ENCODE results near the gene IL22. TPM values are rescaled to one million over a fixed set of nuclear protein-coding genes. Genes with fewer than 3 reads are reported as not detected.
A peak's percentile ranks its signal among the peaks of the same experiment; 100 is the strongest.

Gene IL22
- total RNA-seq, 2 donors from 2014 or later: not detected

GRCh38 chr12:68239309-68239982, 14.0 kb downstream of the IL22 start:
- no peaks in the 10 kb centered on the region for H3K27me3 ChIP-seq (replicated peaks; ENCODE audit: insufficient read depth)
- intact Hi-C loops (cut with DNase I): loop anchor here (5.0 kb wide), 1 partner anchor 78 kb away; no protein-coding TSS in a partner anchor
- no peak overlapping the region for H3K4me3 ChIP-seq
- no peak for TF ChIP-seq POLR2A (IDR thresholded peaks at IDR 0.05)
- no peak for TF ChIP-seq CTCF (IDR thresholded peaks at IDR 0.05)
- no peak for TF ChIP-seq POLR2AphosphoS5 (IDR thresholded peaks at IDR 0.05)
- H3K9me3 ChIP-seq: no peaks in the 10 kb centered on the region
- WGBS: 71% methylated on average over 6 of the region's 6 CpGs
- no peaks in the 10 kb centered on the region for H3K4me1 ChIP-seq (replicated peaks)
- no peak for DNase-seq (ENCODE audit: low spot score)
- no peaks in the 10 kb centered on the region for H3K36me3 ChIP-seq
- no peak overlapping the region for H3K27ac ChIP-seq

- no peaks in the 10 kb centered on the region for H3K36me3 ChIP-seq
- no peaks in the 10 kb centered on the region for H3K9me3 ChIP-seq
- no peak overlapping the region for H3K4me3 ChIP-seq
- no peaks in the 10 kb centered on the region for H3K4me1 ChIP-seq (replicated peaks)
- no peak overlapping the region for H3K27ac ChIP-seq
- no peak for DNase-seq (ENCODE audit: low spot score)
- TF ChIP-seq POLR2AphosphoS5 (IDR thresholded peaks at IDR 0.05) (no peak), CTCF (IDR thresholded peaks at IDR 0.05) (no peak), POLR2A (IDR thresholded peaks at IDR 0.05) (no peak)
- intact Hi-C loops (cut with DNase I): loop anchor here (5.0 kb wide), 1 partner anchor 80 kb away; no protein-coding TSS in a partner anchor
- no peaks in the 10 kb centered on the region for H3K27me3 ChIP-seq (replicated peaks; ENCODE audit: insufficient read depth)
- WGBS: 42% methylated on average over 2 of the region's 2 CpGs
These were observed 15.8 kb downstream of the IL22 start for GRCh38 chr12:68237619-68238018.

GRCh38 chr12:68237078-68237477, 16.3 kb downstream of the IL22 start:
- H3K9me3 ChIP-seq: no peaks in the 10 kb centered on the region
- TF ChIP-seq POLR2A (IDR thresholded peaks at IDR 0.05) (no peak), POLR2AphosphoS5 (IDR thresholded peaks at IDR 0.05) (no peak), CTCF (IDR thresholded peaks at IDR 0.05) (no peak)
- H3K27me3 ChIP-seq (replicated peaks; ENCODE audit: insufficient read depth): no peaks in the 10 kb centered on the region
- WGBS: 57% methylated on average over 2 of the region's 2 CpGs
- H3K27ac ChIP-seq: no peak overlapping the region
- H3K4me1 ChIP-seq (replicated peaks): no peaks in the 10 kb centered on the region
- no peak overlapping the region for H3K4me3 ChIP-seq
- intact Hi-C loops (cut with DNase I): loop anchor here (5.0 kb wide), 1 partner anchor 80 kb away; no protein-coding TSS in a partner anchor
- H3K36me3 ChIP-seq: no peaks in the 10 kb centered on the region
- DNase-seq (ENCODE audit: low spot score): no peak

- Histone ChIP-seq H3K36me3 (no peaks in the 10 kb centered on the region), H3K4me3 (peak overlapping the region in 1 of 2 donors; percentile 5), H3K9me3 (no peaks in the 10 kb centered on the region), H3K27me3 (replicated peaks; ENCODE audit: insufficient read depth) (no peaks in the 10 kb centered on the region), H3K4me1 (replicated peaks) (no peaks in the 10 kb centered on the region), H3K27ac (no peak overlapping the region)
- DNase-seq (ENCODE audit: low spot score): no peak
- no peak for TF ChIP-seq POLR2A (IDR thresholded peaks at IDR 0.05)
- TF ChIP-seq CTCF (IDR thresholded peaks at IDR 0.05): no peak
- TF ChIP-seq POLR2AphosphoS5 (IDR thresholded peaks at IDR 0.05): no peak
- intact Hi-C loops (cut with DNase I): loop anchor here (5.0 kb wide), 1 partner anchor 81 kb away; no protein-coding TSS in a partner anchor
- WGBS: 77% methylated on average over 8 of the region's 8 CpGs
These were observed 16.9 kb downstream of the IL22 start for GRCh38 chr12:68236421-68237059.

All from prostate gland (tissue), 2 donors.